Measurements from ENCODE around the gene GUCY2D.

Gene GUCY2D

GRCh38 chr17:7992516-7992915, 9.9 kb upstream of the GUCY2D start:
- DNase-seq (ENCODE audit: low spot score): no peak

GRCh38 chr17:7992924-7993323, 9.5 kb upstream of the GUCY2D start:
- peak; percentile 18 for DNase-seq (ENCODE audit: low spot score)

- DNase-seq (ENCODE audit: low spot score): no peak
Measured at GRCh38 chr17:7993972-7994589, 8.3 kb upstream of the GUCY2D start.

- DNase-seq (ENCODE audit: low spot score): no peak
Measured at GRCh38 chr17:7995724-7996123, 6.7 kb upstream of the GUCY2D start.

- peak; percentile 61 for DNase-seq (ENCODE audit: low spot score)
Measured at GRCh38 chr17:7997186-7997585, 5.2 kb upstream of the GUCY2D start.

GRCh38 chr17:8002721-8003593, 542 bp downstream of the GUCY2D start:
- DNase-seq (ENCODE audit: low spot score): no peak

GRCh38 chr17:8003594-8004181, 1.3 kb downstream of the GUCY2D start:
- DNase-seq (ENCODE audit: low spot score): no peak

GRCh38 chr17:8004899-8005298, 2.5 kb downstream of the GUCY2D start:
- DNase-seq (ENCODE audit: low spot score): no peak

- DNase-seq (ENCODE audit: low spot score): no peak
Measured at GRCh38 chr17:8005357-8005756, 2.9 kb downstream of the GUCY2D start.

- peak; percentile 50 for DNase-seq (ENCODE audit: low spot score)
Measured at GRCh38 chr17:8005967-8006730, 3.7 kb downstream of the GUCY2D start.

GRCh38 chr17:8006836-8007680, 4.6 kb downstream of the GUCY2D start:
- DNase-seq (ENCODE audit: low spot score): no peak

- no peak for DNase-seq (ENCODE audit: low spot score)
Measured at GRCh38 chr17:8007836-8008235, 5.4 kb downstream of the GUCY2D start.

- DNase-seq (ENCODE audit: low spot score): no peak
Measured at GRCh38 chr17:8012045-8012580, 9.7 kb downstream of the GUCY2D start.

GRCh38 chr17:8012996-8013640, 10.7 kb downstream of the GUCY2D start:
- DNase-seq (ENCODE audit: low spot score): no peak

- DNase-seq (ENCODE audit: low spot score): no peak
Measured at GRCh38 chr17:8013731-8014557, 11.5 kb downstream of the GUCY2D start.

- DNase-seq (ENCODE audit: low spot score): no peak
Measured at GRCh38 chr17:8014558-8014850, 12.1 kb downstream of the GUCY2D start.

GRCh38 chr17:8015236-8015956, 13.0 kb downstream of the GUCY2D start:
- DNase-seq (ENCODE audit: low spot score): no peak

GRCh38 chr17:8015957-8016631, 13.7 kb downstream of the GUCY2D start:
- DNase-seq (ENCODE audit: low spot score): no peak
